Measurements from ENCODE around the gene ERRFI1.

DNA sequence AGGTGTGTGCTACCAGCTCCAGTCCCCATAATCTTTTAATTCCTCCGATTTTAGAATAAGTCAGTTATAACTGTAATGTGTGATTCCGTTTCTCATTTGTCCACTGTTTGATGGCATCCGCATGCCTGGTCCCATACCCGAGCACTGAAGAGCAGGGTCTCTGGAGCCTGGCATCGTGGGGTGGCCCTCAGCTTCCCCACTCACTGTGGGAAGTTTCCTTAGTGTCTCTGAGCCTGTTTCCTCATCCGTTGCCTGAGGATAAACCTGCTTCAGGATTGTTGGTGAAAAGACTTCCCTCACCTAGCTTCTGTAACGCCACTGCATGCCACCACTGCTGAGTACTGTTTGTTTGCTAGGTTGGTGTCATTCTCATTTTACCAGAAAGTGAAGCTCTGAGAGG, 45.1 kb downstream of the ERRFI1 start:
- no peak for TF ChIP-seq GATA2 (IDR thresholded peaks at IDR 0.05; ENCODE audit: low read depth, low read length)
- TF ChIP-seq GATA3 (IDR thresholded peaks at IDR 0.05; ENCODE audit: low read depth, low read length): no peak

Measured in SH-SY5Y (cell line).